K562 (cell line): ENCODE data around the gene PDZRN4. TPM values are rescaled to one million over a fixed set of nuclear protein-coding genes. Genes with fewer than 3 reads are reported as not detected.

Source experiments
- ATAC-seq: fragments of 200-7000 bp; cut with Tn5 transposase; 3 replicates; pipeline ENCODE4 v1.9.1; 2020; ENCODE audit warnings: moderate library complexity
- BruUV-seq: library from RNA; stranded (reverse); fragments of 400-500 nt; replicated peaks from 2 replicates; lab custom pipeline; 2021; lab: Mats Ljungman, UMichigan
- CTCF ChIA-PET: fragments of 300-600 bp; formaldehyde crosslinking; extraction: SDS; loops from one replicate; lab custom pipeline; 2021; ENCODE audit warnings: low intra/inter-chr PET ratio; lab: Yijun Ruan, JAX
- POLR2A ChIA-PET: fragments of 300-600, 350-650 bp; sonication (Branson Sonifier 250); formaldehyde crosslinking; extraction: SDS; loops from one replicate; lab custom pipeline; 2021; ENCODE audit warnings: antibody characterized with exemption, inconsistent platforms; lab: Yijun Ruan, JAX
- DNase-seq, 4 experiments: peaks; one replicate each; pipeline versions ENCODE4 v3.0.0 to v3.0.0-alpha.2; 2011 to 2018; ENCODE audit warnings: low spot score in 3 of 4, mixed read lengths in 3 of 4; ENCODE audit errors: extremely low read depth in 1 of 4
- FAIRE-seq: peaks from 2 replicates; lab custom pipeline; 2011; peaks lifted over from hg19 to GRCh38; lab: Jason Lieb, UNC
- H2AFZ ChIP-seq: 2 replicates; pipeline ENCODE4 v1.6.0; 2011; ENCODE audit warnings: low read depth, low read length, control low read depth, inconsistent platforms
- H3K27ac ChIP-seq: fragments of 200-600 bp; 3 replicates; pipeline ENCODE4 v1.8.0; 2011; ENCODE audit warnings: low read depth, mild to moderate bottlenecking, control low read depth, inconsistent platforms, low read length, moderate library complexity, mixed read lengths; ENCODE audit errors: extremely low read depth
- H3K27me3 ChIP-seq, 2 experiments: fragments of 300-600 bp in 1 of 2; 2 replicates in 1 of 2; 3 replicates in 1 of 2; pipeline versions ENCODE4 v1.6.0 to v1.8.0; 2011; ENCODE audit warnings: inconsistent platforms in 2 of 2, low read length in 2 of 2, mild to moderate bottlenecking in 1 of 2, mixed read lengths in 1 of 2, moderate library complexity in 1 of 2; ENCODE audit not compliant: control insufficient read depth in 2 of 2, insufficient read depth in 2 of 2
- H3K36me3 ChIP-seq: fragments of 300-600 bp; 3 replicates; pipeline ENCODE4 v1.8.0; 2011; ENCODE audit warnings: mild to moderate bottlenecking, low read length, inconsistent platforms; ENCODE audit not compliant: control insufficient read depth, insufficient read depth
- H3K4me1 ChIP-seq, 2 experiments: fragments of 200-600 bp in 1 of 2; replicated peaks in 1 of 2; 2 replicates in 1 of 2; 3 replicates in 1 of 2; pipeline versions ENCODE4 v1.5.1 to v1.8.0; 2011; ENCODE audit warnings: inconsistent platforms in 2 of 2, low read length in 2 of 2, mild to moderate bottlenecking in 1 of 2, mixed read lengths in 1 of 2, moderate library complexity in 1 of 2; ENCODE audit not compliant: control insufficient read depth in 2 of 2, insufficient read depth in 2 of 2
- H3K4me2 ChIP-seq: 2 replicates; pipeline ENCODE4 v1.6.1; 2011; ENCODE audit warnings: low read length, control low read depth, inconsistent platforms, mixed read lengths; ENCODE audit not compliant: insufficient read depth
- H3K4me3 ChIP-seq: fragments of 200-600 bp; sonication (generic), shearing (Covaris generic); 2 replicates; pipeline ENCODE4 v1.5.1; 2016; ENCODE audit warnings: control low read depth, inconsistent platforms
- H3K79me2 ChIP-seq: fragments of 200-600 bp; 3 replicates; pipeline ENCODE4 v1.8.0; 2011; ENCODE audit warnings: low read length, inconsistent platforms; ENCODE audit not compliant: control insufficient read depth, insufficient read depth
- H3K9ac ChIP-seq, 2 experiments: 2 replicates each; pipeline versions ENCODE4 v1.6.0 to v1.6.1; 2011; ENCODE audit warnings: low read depth in 2 of 2, low read length in 2 of 2, control low read depth in 1 of 2, inconsistent platforms in 1 of 2, mild to moderate bottlenecking in 1 of 2, mixed read lengths in 1 of 2; ENCODE audit not compliant: insufficient read depth in 1 of 2
- H3K9me1 ChIP-seq: one replicate; pipeline ENCODE4 v1.6.0; 2011; ENCODE audit warnings: inconsistent platforms, mild to moderate bottlenecking, low read length, moderate library complexity; ENCODE audit not compliant: control insufficient read depth, insufficient read depth
- H3K9me3 ChIP-seq: replicated peaks from 2 replicates; pipeline ENCODE4 v1.5.1; 2011; ENCODE audit warnings: low read depth, low read length, inconsistent platforms; ENCODE audit not compliant: control insufficient read depth, insufficient read depth
- H4K20me1 ChIP-seq: replicated peaks from 2 replicates; pipeline ENCODE4 v1.6.1; 2011; ENCODE audit warnings: low read length, inconsistent platforms, mixed read lengths; ENCODE audit not compliant: control insufficient read depth, insufficient read depth
- CBFB ChIP-seq: sonication (generic); formaldehyde crosslinking; IDR thresholded peaks from 2 replicates; pipeline ENCODE4 v1.4.0; 2020; ENCODE audit warnings: mild to moderate bottlenecking, missing genetic modification reagents
- HMBOX1 ChIP-seq: sonication (generic); IDR thresholded peaks from 2 replicates; pipeline ENCODE4 v1.6.1; 2016
- MBD1 ChIP-seq: fragments of 250-450 bp; sonication (Bioruptor Pico); IDR thresholded peaks from 2 replicates; pipeline ENCODE4 v1.8.0; 2022; ENCODE audit warnings: inconsistent platforms
- MXI1 ChIP-seq: IDR thresholded peaks from 2 replicates; pipeline ENCODE4 v1.6.1; 2011; ENCODE audit warnings: low read depth, mild to moderate bottlenecking, improper control_type of control experiment, low read length
- NBN ChIP-seq: fragments of 450-650 bp; IDR thresholded peaks from 2 replicates; pipeline ENCODE4 v1.6.1; 2016; ENCODE audit warnings: low read depth, mild to moderate bottlenecking
- SMAD2 ChIP-seq: fragments of 150-350 bp; IDR thresholded peaks from 2 replicates; pipeline ENCODE4 v1.6.1; 2014; ENCODE audit warnings: low read depth, mild to moderate bottlenecking, low read length
- SNIP1 ChIP-seq: fragments of 450-650 bp; IDR thresholded peaks from 2 replicates; pipeline ENCODE4 v1.7.1; 2017; ENCODE audit warnings: low read depth, mild to moderate bottlenecking
- TAF7 ChIP-seq: fragments of 450-650 bp; IDR thresholded peaks from 2 replicates; pipeline ENCODE4 v1.6.1; 2016; ENCODE audit warnings: missing genetic modification characterization, missing compliant biosample characterization
- TCF15 ChIP-seq: fragments of 250-450 bp; sonication (Bioruptor Pico); IDR thresholded peaks from 2 replicates; pipeline ENCODE4 v1.8.0; 2022; ENCODE audit warnings: moderate library complexity, mild to moderate bottlenecking, inconsistent platforms
- ZNF347 ChIP-seq: fragments of 450-650 bp; formaldehyde crosslinking; IDR thresholded peaks from 2 replicates; pipeline ENCODE4 v1.4.0; 2020; ENCODE audit warnings: low read depth, mild to moderate bottlenecking, moderate library complexity
- ZNF449 ChIP-seq: fragments of 250-450 bp; sonication (Bioruptor Pico); IDR thresholded peaks from 2 replicates; pipeline ENCODE4 v1.8.0; 2022; ENCODE audit warnings: moderate library complexity, mild to moderate bottlenecking, inconsistent platforms
- WGBS: fragments of 100-300 bp; shearing (Covaris generic); methylation state at CpG from one replicate; pipeline ENCODE4 v1.1.6; 2016; ENCODE audit warnings: low coverage, mixed read lengths; ENCODE audit not compliant: insufficient coverage; ENCODE audit errors: missing lambda C conversion rate; 5-methylcytosine and 5-hydroxymethylcytosine counted together
- in situ Hi-C: fragments of 300-500 bp; cut with MboI; formaldehyde crosslinking; loops from 4 replicates; pipeline ENCODE4 v1.15.0; 2018; ENCODE audit warnings: inconsistent platforms, mixed read lengths
- intact Hi-C: fragments of 100-400 bp; cut with micrococcal nuclease; formaldehyde crosslinking; loops from 2 replicates; pipeline ENCODE4 v1.14.2; 2022
- polyA plus RNA-seq, 8 experiments: library from polyadenylated mRNA; depleted of rRNA in 4 of 8; stranded (reverse) in 5 of 8; unstranded in 3 of 8; fragments of >200 nt; fragmentation: Nextera tagmentation in 2 of 8; fragmentation: Illumina TruSeq in 1 of 8; extraction: Ambion mirVana in 2 of 8; extraction: Trizol in 1 of 8; gene quantifications; 2 replicates each; pipeline versions ENCODE4 v1.2.1 to v1.2.3, GENCODE V29; 2011 to 2014; ENCODE audit warnings: inconsistent platforms in 1 of 8, missing spikeins in 1 of 8
- total RNA-seq, 7 experiments: library from RNA; depleted of rRNA in 6 of 7; stranded (reverse); fragments of >200 nt in 6 of 7; fragmentation: Illumina TruSeq in 2 of 7; extraction: Trizol in 2 of 7; gene quantifications; 2 replicates each; pipeline versions ENCODE4 v1.2.1 to v1.2.3, GENCODE V29; 2011 to 2021; ENCODE audit warnings: low replicate concordance in 1 of 7

The PDZRN4 gene
- total and polyA plus RNA-seq, 9 of the 15 experiments (the other 6 are each of a cell fraction or from before 2014, with no cell fraction given), result not detected

- no TSS peak for BruUV-seq
- Histone ChIP-seq H3K27ac (no peak overlapping the region), H3K4me3 (no peak overlapping the region), H3K79me2 (no peaks in the 10 kb centered on the region), H3K4me2 (no peak overlapping the region), H3K9me3 (no peaks in the 10 kb centered on the region), H2AFZ (no peak overlapping the region), H3K27me3 (no peaks in the 10 kb centered on the region), H3K36me3 (no peaks in the 10 kb centered on the region), H3K9me1 (no peaks in the 10 kb centered on the region), H4K20me1 (no peaks in the 10 kb centered on the region), H3K4me1 (no peaks in the 10 kb centered on the region), H3K9ac (no peak overlapping the region)
- FAIRE-seq, result no peak
- 2% methylated on average over 4 of the region's 4 CpGs for WGBS
- ATAC-seq, result no peak
- TF ChIP-seq ZNF347 (CRISPR knock-in tag), result no peak
- in situ Hi-C loops (no loop called here), intact Hi-C loops (no loop called here)
- ChIA-PET POLR2A (no interaction called here), CTCF (no interaction called here)
- DNase-seq, result no peak
Measured at GRCh38 chr12:41466300-41466699, 278.2 kb downstream of the PDZRN4 start.

- DNase-seq (no peak), ATAC-seq (no peak), FAIRE-seq (no peak)
- WGBS, result 0% methylated on average over 5 of the region's 5 CpGs
- H3K27ac ChIP-seq, result no peak overlapping the region
- in situ Hi-C loops (no loop called here), intact Hi-C loops (no loop called here)
- no peak overlapping the region for H3K4me2 ChIP-seq
- POLR2A ChIA-PET, result no interaction called here
- H3K9me3 ChIP-seq, result no peaks in the 10 kb centered on the region
- no peaks in the 10 kb centered on the region for H3K79me2 ChIP-seq
- H3K4me3 ChIP-seq, result no peak overlapping the region
- H4K20me1 ChIP-seq, result no peaks in the 10 kb centered on the region
- no peak overlapping the region for H3K9ac ChIP-seq
- no TSS peak for BruUV-seq
- CTCF ChIA-PET, result no interaction called here
- no peaks in the 10 kb centered on the region for H3K27me3 ChIP-seq
- no peaks in the 10 kb centered on the region for H3K4me1 ChIP-seq
- no peaks in the 10 kb centered on the region for H3K36me3 ChIP-seq
- H2AFZ ChIP-seq, result no peak overlapping the region
- H3K9me1 ChIP-seq, result no peaks in the 10 kb centered on the region
- TF ChIP-seq HMBOX1 (no peak), ZNF449 (no peak), MXI1 (no peak), CBFB (CRISPR knock-in tag) (no peak), TAF7 (tag) (no peak), NBN (no peak), SNIP1 (no peak), TCF15 (no peak), MBD1 (CRISPR knock-in tag) (no peak), SMAD2 (no peak)
Measured at GRCh38 chr12:41466802-41467201, 278.7 kb downstream of the PDZRN4 start.
